Uterus (tissue), 4 donors: ENCODE results near the gene MAPT. TPM values are rescaled to one million over a fixed set of nuclear protein-coding genes. Genes with fewer than 3 reads are reported as not detected.

Experiments used
- DNase-seq, 2 donors: peaks; one replicate each; pipeline ENCODE4 v3.0.0-alpha.2; 2019 to 2020
- H3K27ac ChIP-seq, 2 donors: fragments of 200-600 bp; sonication (generic); 1 replicate in 1 of 2; 2 replicates in 1 of 2; pipeline ENCODE4 v1.5.1; 2016 to 2018
- H3K27me3 ChIP-seq, 2 donors: fragments of 200-600 bp; sonication (generic); one replicate each; pipeline ENCODE4 v1.5.1; 2018 to 2019; ENCODE audit warnings: control low read depth in 1 of 2
- H3K36me3 ChIP-seq, 2 donors: fragments of 200-600 bp; sonication (generic); one replicate each; pipeline ENCODE4 v1.5.1; 2019; ENCODE audit warnings: control low read depth in 1 of 2
- H3K4me1 ChIP-seq, 2 donors: fragments of 200-600 bp; sonication (generic); one replicate each; pipeline ENCODE4 v1.5.1; 2018 to 2019; ENCODE audit warnings: control low read depth in 1 of 2
- H3K4me3 ChIP-seq, 2 donors: fragments of 200-600 bp; sonication (generic); 1 replicate in 1 of 2; 2 replicates in 1 of 2; pipeline ENCODE4 v1.5.1; 2018 to 2019; ENCODE audit warnings: mild to moderate bottlenecking in 1 of 2
- H3K9me3 ChIP-seq, 2 donors: fragments of 200-600 bp; sonication (generic); one replicate each; pipeline ENCODE4 v1.5.1; 2019; ENCODE audit warnings: control low read depth in 1 of 2
- CTCF ChIP-seq, 4 experiments: fragments of 200-600 bp in 2 of 4; fragments of 450-650 bp in 2 of 4; sonication (generic) in 2 of 4; IDR thresholded peaks; one replicate each; pipeline ENCODE4 v1.5.1; 2016 to 2019; ENCODE audit warnings: antibody characterized with exemption in 4 of 4, mild to moderate bottlenecking in 2 of 4, moderate library complexity in 1 of 4
- POLR2A ChIP-seq, 2 donors: fragments of 450-650 bp; IDR thresholded peaks; one replicate each; pipeline ENCODE4 v1.6.1; 2016; ENCODE audit warnings: antibody characterized with exemption in 2 of 2, mild to moderate bottlenecking in 1 of 2, moderate library complexity in 1 of 2
- intact Hi-C: fragments of 100-400 bp; cut with DNase I; formaldehyde crosslinking; loops from one replicate; pipeline ENCODE4 v1.15.1; 2023; ENCODE audit warnings: low total_unique reads
- total RNA-seq, 4 donors: library from RNA; depleted of rRNA in 3 of 4; stranded (reverse); fragments of >200 nt in 3 of 4; gene quantifications; one replicate each; pipeline versions ENCODE4 v1.1.0 to v1.2.4, GENCODE V29; 2014 to 2023
- donor health status: DM: yes; HTN: yes; CAD: no.

Gene MAPT
- total RNA-seq, 4 donors from 2014 or later, result 0.26 to 4.1 (median 1.5) TPM; not detected in 1

GRCh38 chr17:45893725-45894021, 681 bp upstream of the MAPT start:
- TF ChIP-seq CTCF (IDR thresholded peaks at IDR 0.05), result no peak
- TF ChIP-seq POLR2A (IDR thresholded peaks at IDR 0.05), result no peak
- intact Hi-C loops, result no loop called here
- peak overlapping the region; percentile 27 to 61 for H3K4me3 ChIP-seq

DNA sequence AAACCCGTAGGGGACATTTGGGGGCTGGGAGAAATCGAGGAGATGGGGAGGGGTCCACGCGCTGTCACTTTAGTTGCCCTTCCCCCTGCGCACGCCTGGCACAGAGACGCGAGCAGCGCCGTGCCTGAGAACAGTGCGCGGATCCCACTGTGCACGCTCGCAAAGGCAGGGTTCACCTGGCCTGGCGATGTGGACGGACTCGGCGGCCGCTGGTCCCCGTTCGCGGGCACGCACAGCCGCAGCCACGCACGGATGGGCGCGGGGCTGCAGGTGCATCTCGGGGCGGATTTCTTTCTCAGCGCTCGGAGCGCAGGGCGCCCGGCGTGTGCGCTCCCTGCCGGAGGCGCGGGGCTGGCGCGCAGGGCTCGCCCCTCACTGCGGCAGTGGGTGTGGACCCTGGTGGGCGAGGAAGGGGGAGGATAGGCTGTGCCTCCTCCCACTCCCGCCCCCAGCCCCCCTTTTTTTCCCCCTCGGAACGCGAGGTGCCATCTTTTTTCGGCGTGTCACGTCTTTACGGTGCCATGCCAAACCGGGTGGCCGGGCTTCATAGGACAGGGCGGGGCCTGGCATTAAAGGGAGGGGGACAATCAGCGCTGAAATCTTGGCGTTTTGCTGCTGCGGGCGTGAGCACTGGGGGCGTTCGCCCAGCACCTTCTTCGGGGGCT, 1.1 kb downstream of the MAPT start:
- DNase-seq, result peak in 1 of 2 donors; percentile 19
- TF ChIP-seq CTCF (IDR thresholded peaks at IDR 0.05), result no peak
- Histone ChIP-seq H3K36me3 (no peaks in the 10 kb centered on the region), H3K9me3 (no peaks in the 10 kb centered on the region), H3K4me1 (peaks cover 0 to 18% of the 10 kb centered on the region in 2 donors), H3K27me3 (peaks cover 15 to 24% of the 10 kb centered on the region in 2 donors), H3K27ac (no peak overlapping the region), H3K4me3 (peak overlapping the region; percentile 60 to 61)
- intact Hi-C loops, result loop anchor here (5.0 kb wide), 1 partner anchor 1782 kb away; no protein-coding TSS in a partner anchor

More at GRCh38 chr17:45893725-45894021, 681 bp upstream of the MAPT start:
- DNase-seq, result no peak
- H3K9me3 ChIP-seq, result no peaks in the 10 kb centered on the region
- peak overlapping the region; percentile 46 to 48 for H3K27ac ChIP-seq
- peaks cover 15 to 24% of the 10 kb centered on the region in 2 donors for H3K27me3 ChIP-seq
- H3K4me1 ChIP-seq, result peaks cover 0 to 18% of the 10 kb centered on the region in 2 donors
- H3K36me3 ChIP-seq, result no peaks in the 10 kb centered on the region

- Histone ChIP-seq H3K36me3 (no peaks in the 10 kb centered on the region), H3K27ac (no peak overlapping the region), H3K27me3 (peaks cover 15 to 24% of the 10 kb centered on the region in 2 donors), H3K9me3 (no peaks in the 10 kb centered on the region), H3K4me1 (peaks cover 0 to 18% of the 10 kb centered on the region in 2 donors), H3K4me3 (no peak overlapping the region)
- no peak for DNase-seq
- intact Hi-C loops, result loop anchor here (5.0 kb wide), 1 partner anchor 1781 kb away; no protein-coding TSS in a partner anchor
- TF ChIP-seq CTCF (IDR thresholded peaks at IDR 0.05), result no peak
- no peak for TF ChIP-seq POLR2A (IDR thresholded peaks at IDR 0.05)
Observed at GRCh38 chr17:45895969-45896785, 1.8 kb downstream of the MAPT start.

GRCh38 chr17:45896803-45897693, 2.7 kb downstream of the MAPT start:
- intact Hi-C loops, result loop anchor here (5.0 kb wide), 1 partner anchor 1780 kb away; no protein-coding TSS in a partner anchor
- peaks cover 15 to 24% of the 10 kb centered on the region in 2 donors for H3K27me3 ChIP-seq
- peaks cover 0 to 18% of the 10 kb centered on the region in 2 donors for H3K4me1 ChIP-seq
- no peaks in the 10 kb centered on the region for H3K36me3 ChIP-seq
- no peak overlapping the region for H3K27ac ChIP-seq
- no peak for DNase-seq
- H3K9me3 ChIP-seq, result no peaks in the 10 kb centered on the region
- TF ChIP-seq POLR2A (IDR thresholded peaks at IDR 0.05) (no peak), CTCF (IDR thresholded peaks at IDR 0.05) (no peak)
- H3K4me3 ChIP-seq, result no peak overlapping the region
